ENCODE data around the gene DUOX1. TPM values are rescaled to one million over a fixed set of nuclear protein-coding genes. Genes with fewer than 3 reads are reported as not detected.

DUOX1 gene
- total RNA-seq, 3 donors from 2014 or later (not counting 1 experiment from before 2014, with no cell fraction given) = 0.20 TPM; not detected in 2

DNA sequence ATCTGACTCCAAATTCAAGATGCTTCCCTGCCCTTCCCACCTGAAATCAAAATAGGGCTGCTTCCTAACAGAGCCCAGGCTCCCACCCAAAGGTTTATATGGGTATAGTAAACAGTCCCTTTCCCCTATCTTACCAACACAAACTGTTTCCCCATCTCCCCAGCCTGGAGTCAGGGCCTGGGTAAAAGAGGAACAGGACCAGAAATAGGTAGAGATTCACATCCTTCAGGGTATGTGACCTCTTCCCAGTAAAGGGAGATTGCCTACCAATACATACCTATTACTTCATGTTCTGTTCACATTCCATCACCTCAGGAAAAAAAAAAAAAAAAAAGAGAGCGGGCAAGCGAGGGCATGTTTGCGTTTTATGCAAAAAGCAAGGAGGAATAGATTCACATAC lies 67.7 kb downstream of the DUOX1 start:
- TF ChIP-seq, protein P1, sequence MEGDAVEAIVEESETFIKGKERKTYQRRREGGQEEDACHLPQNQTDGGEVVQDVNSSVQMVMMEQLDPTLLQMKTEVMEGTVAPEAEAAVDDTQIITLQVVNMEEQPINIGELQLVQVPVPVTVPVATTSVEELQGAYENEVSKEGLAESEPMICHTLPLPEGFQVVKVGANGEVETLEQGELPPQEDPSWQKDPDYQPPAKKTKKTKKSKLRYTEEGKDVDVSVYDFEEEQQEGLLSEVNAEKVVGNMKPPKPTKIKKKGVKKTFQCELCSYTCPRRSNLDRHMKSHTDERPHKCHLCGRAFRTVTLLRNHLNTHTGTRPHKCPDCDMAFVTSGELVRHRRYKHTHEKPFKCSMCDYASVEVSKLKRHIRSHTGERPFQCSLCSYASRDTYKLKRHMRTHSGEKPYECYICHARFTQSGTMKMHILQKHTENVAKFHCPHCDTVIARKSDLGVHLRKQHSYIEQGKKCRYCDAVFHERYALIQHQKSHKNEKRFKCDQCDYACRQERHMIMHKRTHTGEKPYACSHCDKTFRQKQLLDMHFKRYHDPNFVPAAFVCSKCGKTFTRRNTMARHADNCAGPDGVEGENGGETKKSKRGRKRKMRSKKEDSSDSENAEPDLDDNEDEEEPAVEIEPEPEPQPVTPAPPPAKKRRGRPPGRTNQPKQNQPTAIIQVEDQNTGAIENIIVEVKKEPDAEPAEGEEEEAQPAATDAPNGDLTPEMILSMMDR (IDR thresholded peaks at IDR 0.05) = no peak
- Histone ChIP-seq H3K9me3 (ENCODE audit: control insufficient read depth, insufficient read depth, low read length) (no peaks in the 10 kb centered on the region), H3K4me1 (ENCODE audit: control insufficient read depth, insufficient read depth, low read length) (peaks cover 20% of the 10 kb centered on the region), H3K27me3 (ENCODE audit: control insufficient read depth, insufficient read depth, low read length) (no peaks in the 10 kb centered on the region), H3K27ac (ENCODE audit: low read length) (no peak overlapping the region), H3K36me3 (ENCODE audit: control insufficient read depth, insufficient read depth, low read length) (no peaks in the 10 kb centered on the region), H3K4me3 (ENCODE audit: low read length) (no peak overlapping the region)
- Mint-ChIP-seq H3K9me3 (no peaks in the 10 kb centered on the region), H3K36me3 (no peaks in the 10 kb centered on the region), H3K27ac (no peak overlapping the region), H3K4me1 (peaks cover 4 to 5% of the 10 kb centered on the region in 2 donors), H3K27me3 (ENCODE audit: low read depth in 2 of 2) (peaks cover 0 to 4% of the 10 kb centered on the region in 2 donors), H3K4me3 (peak overlapping the region; percentile 77)
- ATAC-seq = no peak
- WGBS (ENCODE audit: insufficient coverage) = 20% methylated on average over 1 of the region's 3 CpGs
- peak in 1 of 2 donors; percentile 13 for DNase-seq
- intact Hi-C loops (cut with micrococcal nuclease) = no loop called here

DNA sequence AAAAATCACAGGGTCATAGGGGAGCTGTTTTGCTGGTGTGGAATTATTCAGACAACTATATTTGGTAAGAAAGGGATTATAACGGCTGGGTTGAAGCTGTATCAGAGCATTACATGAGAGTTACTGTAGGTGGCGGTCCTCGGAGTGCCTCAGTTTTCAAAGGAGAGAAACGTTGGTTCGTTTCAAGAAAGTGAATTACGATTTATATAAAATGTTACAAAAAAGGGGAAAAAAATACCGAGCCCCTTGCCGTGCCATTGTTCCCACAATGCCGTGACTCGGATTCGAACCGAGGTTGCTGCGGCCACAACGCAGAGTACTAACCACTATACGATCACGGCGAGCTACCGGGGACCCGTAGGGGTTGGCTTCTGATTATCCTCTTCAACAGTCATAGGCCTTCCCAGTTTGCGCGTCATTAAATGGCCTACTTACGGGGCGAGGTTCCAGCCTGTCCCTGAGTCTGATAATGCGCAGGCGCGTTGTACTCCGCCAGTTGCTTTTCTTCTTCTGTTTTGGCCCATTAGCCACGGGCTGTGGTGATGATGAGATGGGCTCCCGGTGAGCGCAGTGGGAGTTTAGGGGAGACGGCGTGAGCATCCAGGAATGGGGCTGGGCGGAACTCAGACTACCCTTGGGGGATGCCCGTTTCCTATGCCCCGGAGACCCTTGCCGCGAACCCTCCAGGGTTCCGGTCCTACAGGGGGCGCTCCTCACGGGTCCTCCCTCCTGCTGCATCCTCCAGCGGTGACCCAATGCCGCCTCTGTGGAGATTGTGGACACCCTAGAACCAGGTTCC lies 68.7 kb downstream of the DUOX1 start:
- Mint-ChIP-seq H3K9me3 (no peaks in the 10 kb centered on the region), H3K4me1 (peaks cover 4 to 5% of the 10 kb centered on the region in 2 donors), H3K36me3 (no peaks in the 10 kb centered on the region), H3K27me3 (ENCODE audit: low read depth in 2 of 2) (no peaks in the 10 kb centered on the region), H3K4me3 (no peak overlapping the region), H3K27ac (no peak overlapping the region)
- TF ChIP-seq, protein P1 (IDR thresholded peaks at IDR 0.05) = peak; percentile 62
- Histone ChIP-seq H3K4me1 (ENCODE audit: control insufficient read depth, insufficient read depth, low read length) (peaks cover 20% of the 10 kb centered on the region), H3K27ac (ENCODE audit: low read length) (peak overlapping the region; percentile 90), H3K4me3 (ENCODE audit: low read length) (peak overlapping the region; percentile 72), H3K36me3 (ENCODE audit: control insufficient read depth, insufficient read depth, low read length) (no peaks in the 10 kb centered on the region), H3K9me3 (ENCODE audit: control insufficient read depth, insufficient read depth, low read length) (no peaks in the 10 kb centered on the region), H3K27me3 (ENCODE audit: control insufficient read depth, insufficient read depth, low read length) (no peaks in the 10 kb centered on the region)
- ATAC-seq (peak; percentile 61 to 84 (median 69)), DNase-seq (peak; percentile 97 to 99)
- intact Hi-C loops (cut with micrococcal nuclease) = loop anchor here (1.0 to 2.0 kb wide), 2 partner anchors 31 to 772 kb away; partner anchors contain the start of gene CTDSPL2
- under 1% methylated on average over 41 of the region's 42 CpGs for WGBS (ENCODE audit: insufficient coverage)

DNA sequence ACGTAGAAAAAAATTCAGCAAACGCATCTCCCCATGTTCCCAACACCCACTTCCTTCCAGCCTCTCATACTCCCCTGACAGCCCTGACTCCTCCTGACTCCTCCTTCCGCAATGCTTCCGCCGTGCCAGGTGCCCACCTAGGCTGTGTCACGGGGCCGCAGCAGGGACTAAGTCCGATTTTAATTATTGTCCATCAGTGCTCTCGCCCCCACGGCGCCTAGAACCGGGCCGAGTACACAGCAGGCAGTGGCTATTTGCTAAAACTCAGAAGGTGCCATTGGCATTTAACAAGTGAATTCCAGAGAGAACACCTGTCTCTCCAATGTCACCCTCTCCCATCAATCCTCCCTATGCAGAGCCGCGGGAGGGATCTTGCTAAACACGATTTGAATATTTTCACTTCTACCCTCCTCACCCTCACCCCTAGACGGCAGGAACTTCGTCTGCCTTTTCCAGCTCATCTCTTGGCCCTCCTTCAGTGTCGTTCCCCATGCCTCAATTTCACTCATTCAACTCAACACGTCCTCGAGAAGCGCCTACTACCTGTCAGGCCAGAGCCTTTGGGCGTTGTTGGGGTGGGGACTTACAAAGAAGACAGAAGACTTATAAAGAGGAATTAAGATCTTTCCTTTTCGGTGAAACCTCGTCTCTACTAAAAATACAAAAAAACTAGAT lies 69.5 kb downstream of the DUOX1 start:
- H3K27me3 ChIP-seq (ENCODE audit: control insufficient read depth, insufficient read depth, low read length) = no peaks in the 10 kb centered on the region
- under 1% methylated on average over 19 of the region's 25 CpGs for WGBS (ENCODE audit: insufficient coverage)
- peaks cover 4 to 5% of the 10 kb centered on the region in 2 donors for H3K4me1 Mint-ChIP-seq
- H3K36me3 Mint-ChIP-seq = no peaks in the 10 kb centered on the region
- DNase-seq (peak in 1 of 2 donors; percentile 68), ATAC-seq (no peak)
- H3K27ac Mint-ChIP-seq = no peak overlapping the region
- H3K27me3 Mint-ChIP-seq (ENCODE audit: low read depth in 2 of 2) = no peaks in the 10 kb centered on the region
- no peaks in the 10 kb centered on the region for H3K9me3 ChIP-seq (ENCODE audit: control insufficient read depth, insufficient read depth, low read length)
- no peaks in the 10 kb centered on the region for H3K9me3 Mint-ChIP-seq
- no peak overlapping the region for H3K4me3 Mint-ChIP-seq
- peak overlapping the region; percentile 72 for H3K4me3 ChIP-seq (ENCODE audit: low read length)
- peak overlapping the region; percentile 90 for H3K27ac ChIP-seq (ENCODE audit: low read length)
- H3K36me3 ChIP-seq (ENCODE audit: control insufficient read depth, insufficient read depth, low read length) = no peaks in the 10 kb centered on the region
- H3K4me1 ChIP-seq (ENCODE audit: control insufficient read depth, insufficient read depth, low read length) = peaks cover 20% of the 10 kb centered on the region
- TF ChIP-seq, protein P1 (IDR thresholded peaks at IDR 0.05) = no peak
- intact Hi-C loops (cut with micrococcal nuclease) = loop anchor here (2.0 kb wide), 1 partner anchor 772 kb away; the partner anchor contains the start of gene CTDSPL2

All from natural killer cell (primary cell).